Measurements from ENCODE around the gene HECTD4. TPM values are rescaled to one million over a fixed set of nuclear protein-coding genes. Genes with fewer than 3 reads are reported as not detected.

The HECTD4 gene
- total RNA-seq, 1 experiment from 2014 or later = 31.2 TPM

DNA sequence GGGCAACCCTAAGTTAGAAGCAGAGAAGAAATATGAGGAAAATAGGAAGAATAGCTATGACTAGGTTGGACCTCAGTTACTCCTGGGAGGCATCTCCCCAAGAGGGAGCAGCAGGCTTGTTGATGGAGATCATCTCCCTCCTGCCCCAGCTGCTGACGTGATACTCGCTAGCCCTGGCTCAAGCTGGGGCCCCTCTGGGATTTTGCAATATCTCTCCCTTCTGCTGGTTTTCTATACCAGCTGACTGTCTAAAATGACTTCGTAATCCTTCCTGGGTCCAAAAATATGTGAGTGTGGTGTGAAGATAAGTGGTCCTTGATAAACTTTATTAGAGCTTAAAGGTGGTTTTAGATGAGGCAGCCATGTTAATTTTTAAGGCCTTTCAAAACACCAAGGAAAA lies 4.5 kb upstream of the HECTD4 start:
- Histone ChIP-seq H2AFZ (ENCODE audit: low read depth, low read length, poor library complexity, severe bottlenecking) (peak overlapping the region; percentile 99), H3K9me3 (ENCODE audit: control insufficient read depth in 1 of 2, insufficient read depth in 1 of 2, low read depth in 1 of 2, low read length in 2 of 2) (no peaks in the 10 kb centered on the region), H3K4me1 (ENCODE audit: control insufficient read depth in 1 of 2, insufficient read depth in 2 of 2, low read length in 2 of 2) (peaks cover 4 to 12% of the 10 kb centered on the region in 2 experiments; a peak in 2 of 4 replicates), H3K36me3 (ENCODE audit: control insufficient read depth in 1 of 2, insufficient read depth in 2 of 2, low read length in 2 of 2) (no peaks in the 10 kb centered on the region), H3K9ac (ENCODE audit: low read length) (no peak overlapping the region), H3K79me2 (ENCODE audit: insufficient read depth, low read length) (no peaks in the 10 kb centered on the region), H4K20me1 (ENCODE audit: insufficient read depth) (no peaks in the 10 kb centered on the region), H3K4me2 (ENCODE audit: low read length) (no peak overlapping the region; the same call in 1 of the 2 replicates), H3K4me3 (replicated peaks in 1 of 2; ENCODE audit: low read depth in 1 of 2, low read length in 2 of 2) (no peak overlapping the region), H3K9me2 (ENCODE audit: insufficient read depth) (no peaks in the 10 kb centered on the region), H3K27me3 (ENCODE audit: insufficient read depth, low read length) (no peaks in the 10 kb centered on the region), H3K27ac (ENCODE audit: low read depth, low read length) (peak overlapping the region; percentile 48; the same call in 1 of the 2 replicates)
- ChIA-PET POLR2A (interaction anchor here (1.0 to 1.6 kb wide), 2 partner anchors 13 to 189 kb away, joined by 3 to 6 read pairs; no protein-coding TSS in a partner anchor), RAD21 (ENCODE audit: low non-redundant PET in 1 of 2, low total read pairs in 2 of 2, uncharacterized antibody in 2 of 2, unreplicated experiment in 2 of 2) (interaction anchor here (0.6 to 1.8 kb wide), 6 partner anchors 92 to 275 kb away, joined by 3 to 19 read pairs (median 4); no protein-coding TSS in a partner anchor), CTCF (interaction anchor here (0.9 to 2.3 kb wide), 10 partner anchors 11 to 441 kb away, joined by 3 to 52 read pairs (median 4); no protein-coding TSS in a partner anchor)
- no peak for ATAC-seq
- intact Hi-C loops (cut with micrococcal nuclease) = loop anchor here (1.0 to 10.0 kb wide), 6 partner anchors 92 to 562 kb away; partner anchors contain the start of gene NAA25
- no peak for TF ChIP-seq EZH2 (IDR thresholded peaks at IDR 0.05)
- TF ChIP-seq, protein P1, sequence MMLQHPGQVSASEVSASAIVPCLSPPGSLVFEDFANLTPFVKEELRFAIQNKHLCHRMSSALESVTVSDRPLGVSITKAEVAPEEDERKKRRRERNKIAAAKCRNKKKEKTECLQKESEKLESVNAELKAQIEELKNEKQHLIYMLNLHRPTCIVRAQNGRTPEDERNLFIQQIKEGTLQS (IDR thresholded peaks at IDR 0.05) = no peak
- TF ChIP-seq RAD21 (IDR thresholded peaks at IDR 0.05; ENCODE audit: low read depth) = no peak
- TF ChIP-seq, protein P2, sequence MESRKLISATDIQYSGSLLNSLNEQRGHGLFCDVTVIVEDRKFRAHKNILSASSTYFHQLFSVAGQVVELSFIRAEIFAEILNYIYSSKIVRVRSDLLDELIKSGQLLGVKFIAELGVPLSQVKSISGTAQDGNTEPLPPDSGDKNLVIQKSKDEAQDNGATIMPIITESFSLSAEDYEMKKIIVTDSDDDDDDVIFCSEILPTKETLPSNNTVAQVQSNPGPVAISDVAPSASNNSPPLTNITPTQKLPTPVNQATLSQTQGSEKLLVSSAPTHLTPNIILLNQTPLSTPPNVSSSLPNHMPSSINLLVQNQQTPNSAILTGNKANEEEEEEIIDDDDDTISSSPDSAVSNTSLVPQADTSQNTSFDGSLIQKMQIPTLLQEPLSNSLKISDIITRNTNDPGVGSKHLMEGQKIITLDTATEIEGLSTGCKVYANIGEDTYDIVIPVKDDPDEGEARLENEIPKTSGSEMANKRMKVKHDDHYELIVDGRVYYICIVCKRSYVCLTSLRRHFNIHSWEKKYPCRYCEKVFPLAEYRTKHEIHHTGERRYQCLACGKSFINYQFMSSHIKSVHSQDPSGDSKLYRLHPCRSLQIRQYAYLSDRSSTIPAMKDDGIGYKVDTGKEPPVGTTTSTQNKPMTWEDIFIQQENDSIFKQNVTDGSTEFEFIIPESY (IDR thresholded peaks at IDR 0.05; ENCODE audit: extremely low read depth, insufficient replicate concordance, low read length) = no peak
- TF ChIP-seq SP1 (IDR thresholded peaks at IDR 0.05; ENCODE audit: low read depth) = no peak
- TF ChIP-seq, protein P3, sequence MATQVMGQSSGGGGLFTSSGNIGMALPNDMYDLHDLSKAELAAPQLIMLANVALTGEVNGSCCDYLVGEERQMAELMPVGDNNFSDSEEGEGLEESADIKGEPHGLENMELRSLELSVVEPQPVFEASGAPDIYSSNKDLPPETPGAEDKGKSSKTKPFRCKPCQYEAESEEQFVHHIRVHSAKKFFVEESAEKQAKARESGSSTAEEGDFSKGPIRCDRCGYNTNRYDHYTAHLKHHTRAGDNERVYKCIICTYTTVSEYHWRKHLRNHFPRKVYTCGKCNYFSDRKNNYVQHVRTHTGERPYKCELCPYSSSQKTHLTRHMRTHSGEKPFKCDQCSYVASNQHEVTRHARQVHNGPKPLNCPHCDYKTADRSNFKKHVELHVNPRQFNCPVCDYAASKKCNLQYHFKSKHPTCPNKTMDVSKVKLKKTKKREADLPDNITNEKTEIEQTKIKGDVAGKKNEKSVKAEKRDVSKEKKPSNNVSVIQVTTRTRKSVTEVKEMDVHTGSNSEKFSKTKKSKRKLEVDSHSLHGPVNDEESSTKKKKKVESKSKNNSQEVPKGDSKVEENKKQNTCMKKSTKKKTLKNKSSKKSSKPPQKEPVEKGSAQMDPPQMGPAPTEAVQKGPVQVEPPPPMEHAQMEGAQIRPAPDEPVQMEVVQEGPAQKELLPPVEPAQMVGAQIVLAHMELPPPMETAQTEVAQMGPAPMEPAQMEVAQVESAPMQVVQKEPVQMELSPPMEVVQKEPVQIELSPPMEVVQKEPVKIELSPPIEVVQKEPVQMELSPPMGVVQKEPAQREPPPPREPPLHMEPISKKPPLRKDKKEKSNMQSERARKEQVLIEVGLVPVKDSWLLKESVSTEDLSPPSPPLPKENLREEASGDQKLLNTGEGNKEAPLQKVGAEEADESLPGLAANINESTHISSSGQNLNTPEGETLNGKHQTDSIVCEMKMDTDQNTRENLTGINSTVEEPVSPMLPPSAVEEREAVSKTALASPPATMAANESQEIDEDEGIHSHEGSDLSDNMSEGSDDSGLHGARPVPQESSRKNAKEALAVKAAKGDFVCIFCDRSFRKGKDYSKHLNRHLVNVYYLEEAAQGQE (IDR thresholded peaks at IDR 0.05; ENCODE audit: low read depth) = no peak
- TF ChIP-seq YY1 (IDR thresholded peaks at IDR 0.05; ENCODE audit: extremely low read depth, insufficient replicate concordance, low read depth, low read length) = no peak
- TF ChIP-seq FOSL1 (IDR thresholded peaks at IDR 0.05; ENCODE audit: low read depth) = no peak
- TF ChIP-seq ZFX (IDR thresholded peaks at IDR 0.05) = no peak
- TF ChIP-seq POLR2AphosphoS5 (IDR thresholded peaks at IDR 0.05; ENCODE audit: low read depth, low read length) = no peak
- TF ChIP-seq, protein P4, sequence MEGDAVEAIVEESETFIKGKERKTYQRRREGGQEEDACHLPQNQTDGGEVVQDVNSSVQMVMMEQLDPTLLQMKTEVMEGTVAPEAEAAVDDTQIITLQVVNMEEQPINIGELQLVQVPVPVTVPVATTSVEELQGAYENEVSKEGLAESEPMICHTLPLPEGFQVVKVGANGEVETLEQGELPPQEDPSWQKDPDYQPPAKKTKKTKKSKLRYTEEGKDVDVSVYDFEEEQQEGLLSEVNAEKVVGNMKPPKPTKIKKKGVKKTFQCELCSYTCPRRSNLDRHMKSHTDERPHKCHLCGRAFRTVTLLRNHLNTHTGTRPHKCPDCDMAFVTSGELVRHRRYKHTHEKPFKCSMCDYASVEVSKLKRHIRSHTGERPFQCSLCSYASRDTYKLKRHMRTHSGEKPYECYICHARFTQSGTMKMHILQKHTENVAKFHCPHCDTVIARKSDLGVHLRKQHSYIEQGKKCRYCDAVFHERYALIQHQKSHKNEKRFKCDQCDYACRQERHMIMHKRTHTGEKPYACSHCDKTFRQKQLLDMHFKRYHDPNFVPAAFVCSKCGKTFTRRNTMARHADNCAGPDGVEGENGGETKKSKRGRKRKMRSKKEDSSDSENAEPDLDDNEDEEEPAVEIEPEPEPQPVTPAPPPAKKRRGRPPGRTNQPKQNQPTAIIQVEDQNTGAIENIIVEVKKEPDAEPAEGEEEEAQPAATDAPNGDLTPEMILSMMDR (IDR thresholded peaks at IDR 0.05 in 2 of 3, conservative IDR thresholded peaks at IDR 0.05 in 1 of 3; ENCODE audit: borderline replicate concordance in 1 of 3, insufficient read depth in 1 of 3, low read depth in 2 of 3, low read length in 2 of 3) = no peak
- TF ChIP-seq EZH2phosphoT487 (IDR thresholded peaks at IDR 0.05; ENCODE audit: borderline replicate concordance) = no peak
- TF ChIP-seq, protein P5, sequence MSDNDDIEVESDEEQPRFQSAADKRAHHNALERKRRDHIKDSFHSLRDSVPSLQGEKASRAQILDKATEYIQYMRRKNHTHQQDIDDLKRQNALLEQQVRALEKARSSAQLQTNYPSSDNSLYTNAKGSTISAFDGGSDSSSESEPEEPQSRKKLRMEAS (IDR thresholded peaks at IDR 0.05) = no peak
- no peak for TF ChIP-seq ELF1 (IDR thresholded peaks at IDR 0.05; ENCODE audit: borderline replicate concordance, low read depth)
- TF ChIP-seq ZNF274 (IDR thresholded peaks at IDR 0.05; ENCODE audit: low read depth, low read length) = no peak
- BruUV-seq (replicated peaks) = no TSS peak
- DNase-seq (ENCODE audit: low read depth, low spot score) = no peak
